GM19372 (cell line): ENCODE measurements around the gene XRCC5.

Source experiments
- ATAC-seq: cut with Tn5 transposase; IDR thresholded peaks from one replicate; pipeline ENCODE4 v1.9.1; 2021; ENCODE audit warnings: mild to moderate bottlenecking, low read depth, moderate library complexity; ENCODE audit not compliant: unreplicated experiment

The XRCC5 gene

GRCh38 chr2:216147172-216148131, 38.3 kb downstream of the XRCC5 start:
- no peak for ATAC-seq

- ATAC-seq, result no peak
Observed at GRCh38 chr2:216148983-216149382, 39.8 kb downstream of the XRCC5 start.

- no peak for ATAC-seq
Observed at GRCh38 chr2:216149741-216150140, 40.6 kb downstream of the XRCC5 start.

GRCh38 chr2:216151313-216152025, 42.3 kb downstream of the XRCC5 start:
- ATAC-seq, result no peak

- ATAC-seq, result no peak
Observed at GRCh38 chr2:216155954-216156353, 46.8 kb downstream of the XRCC5 start.

GRCh38 chr2:216156822-216157221, 47.7 kb downstream of the XRCC5 start:
- ATAC-seq, result no peak

GRCh38 chr2:216159144-216159543, 50.0 kb downstream of the XRCC5 start:
- ATAC-seq, result no peak

- ATAC-seq, result no peak
Observed at GRCh38 chr2:216159646-216160045, 50.5 kb downstream of the XRCC5 start.

- no peak for ATAC-seq
Observed at GRCh38 chr2:216160786-216161185, 51.6 kb downstream of the XRCC5 start.

GRCh38 chr2:216161967-216162366, 52.8 kb downstream of the XRCC5 start:
- ATAC-seq, result no peak

GRCh38 chr2:216163518-216163917, 54.4 kb downstream of the XRCC5 start:
- ATAC-seq, result no peak

GRCh38 chr2:216164087-216164486, 54.9 kb downstream of the XRCC5 start:
- ATAC-seq, result no peak

- ATAC-seq, result no peak
Observed at GRCh38 chr2:216164576-216164975, 55.4 kb downstream of the XRCC5 start.

GRCh38 chr2:216165711-216166110, 56.6 kb downstream of the XRCC5 start:
- no peak for ATAC-seq

GRCh38 chr2:216169087-216169486, 59.9 kb downstream of the XRCC5 start:
- ATAC-seq, result no peak

- no peak for ATAC-seq
Observed at GRCh38 chr2:216170076-216170763, 61.1 kb downstream of the XRCC5 start.

- no peak for ATAC-seq
Observed at GRCh38 chr2:216171011-216171410, 61.9 kb downstream of the XRCC5 start.

GRCh38 chr2:216172493-216172892, 63.3 kb downstream of the XRCC5 start:
- no peak for ATAC-seq

- ATAC-seq, result no peak
Observed at GRCh38 chr2:216179015-216179414, 69.9 kb downstream of the XRCC5 start.

GRCh38 chr2:216181351-216181750, 72.2 kb downstream of the XRCC5 start:
- no peak for ATAC-seq

GRCh38 chr2:216181953-216182461, 72.9 kb downstream of the XRCC5 start:
- no peak for ATAC-seq
